HEK293 (cell line): ENCODE measurements around the gene MECR.
A peak's percentile ranks its signal among the peaks of the same experiment; 100 is the strongest.

Experiments used
- CTCF ChIA-PET: fragments of 350-600 bp; formaldehyde crosslinking; extraction: SDS; loops from one replicate; lab custom pipeline; 2021; ENCODE audit warnings: antibody characterized with exemption; lab: Yijun Ruan, JAX
- POLR2A ChIA-PET: fragments of 300-600 bp; formaldehyde crosslinking; extraction: SDS; loops from one replicate; lab custom pipeline; 2020; ENCODE audit warnings: antibody characterized with exemption, inconsistent platforms; lab: Yijun Ruan, JAX
- H3K27ac ChIP-seq: fragments of 200-500 bp; sonication (Bioruptor generic); 2 replicates; pipeline ENCODE4 v1.5.1; 2014; ENCODE audit warnings: low read depth, low read length, control low read depth, inconsistent platforms; ENCODE audit errors: extremely low read depth
- H3K36me3 ChIP-seq, 2 experiments: fragments of 200-500 bp in 1 of 2; sonication (Bioruptor generic) in 1 of 2; 1 replicate in 1 of 2; 2 replicates in 1 of 2; pipeline ENCODE4 v1.5.1; 2014 to 2017; ENCODE audit warnings: inconsistent platforms in 2 of 2, low read length in 2 of 2; ENCODE audit not compliant: control insufficient read depth in 2 of 2, insufficient read depth in 1 of 2
- H3K4me1 ChIP-seq: fragments of 200-500 bp; sonication (Bioruptor generic); 2 replicates; pipeline ENCODE4 v1.5.1; 2014; ENCODE audit warnings: mild to moderate bottlenecking, low read length, inconsistent platforms; ENCODE audit not compliant: control insufficient read depth, insufficient read depth
- H3K4me3 ChIP-seq: 2 replicates; pipeline ENCODE4 v1.5.1; 2011; ENCODE audit warnings: low read depth, mild to moderate bottlenecking, control low read depth, low read length, moderate library complexity
- H3K9me3 ChIP-seq: fragments of 200-500 bp; sonication (Bioruptor generic); 2 replicates; pipeline ENCODE4 v1.5.1; 2014; ENCODE audit warnings: low read depth, low read length, inconsistent platforms; ENCODE audit not compliant: control insufficient read depth, insufficient read depth
- BCL6B ChIP-seq: fragments of 450-650 bp; formaldehyde crosslinking; IDR thresholded peaks from 2 replicates; pipeline ENCODE4 v1.5.1; 2017; ENCODE audit warnings: missing biosample characterization, missing genetic modification characterization
- CTCF ChIP-seq: fragments of 450-650 bp; formaldehyde crosslinking; IDR thresholded peaks from 2 replicates; pipeline ENCODE4 v1.5.1; 2016; ENCODE audit warnings: missing biosample characterization, missing genetic modification characterization
- GLIS1 ChIP-seq: fragments of 450-650 bp; formaldehyde crosslinking; IDR thresholded peaks from 2 replicates; pipeline ENCODE4 v1.5.1; 2016; ENCODE audit warnings: missing biosample characterization, missing genetic modification characterization
- GLIS2 ChIP-seq: fragments of 450-650 bp; formaldehyde crosslinking; IDR thresholded peaks from 2 replicates; pipeline ENCODE4 v1.5.1; 2016; ENCODE audit warnings: missing biosample characterization, missing genetic modification characterization
- HIC1 ChIP-seq: fragments of 450-650 bp; formaldehyde crosslinking; IDR thresholded peaks from 2 replicates; pipeline ENCODE4 v1.5.1; 2016; ENCODE audit warnings: missing biosample characterization, missing genetic modification characterization
- MYNN ChIP-seq: fragments of 450-650 bp; formaldehyde crosslinking; IDR thresholded peaks from 2 replicates; pipeline ENCODE4 v1.5.1; 2016; ENCODE audit warnings: missing biosample characterization, missing genetic modification characterization, borderline replicate concordance
- SP2 ChIP-seq: fragments of 450-650 bp; formaldehyde crosslinking; IDR thresholded peaks from 2 replicates; pipeline ENCODE4 v1.5.1; 2016; ENCODE audit warnings: missing biosample characterization, missing genetic modification characterization
- YY1 ChIP-seq: fragments of 450-650 bp; formaldehyde crosslinking; IDR thresholded peaks from 2 replicates; pipeline ENCODE4 v1.5.1; 2018; ENCODE audit warnings: missing biosample characterization, missing genetic modification characterization
- ZBTB21 ChIP-seq: fragments of 450-650 bp; formaldehyde crosslinking; IDR thresholded peaks from 2 replicates; pipeline ENCODE4 v1.5.1; 2017; ENCODE audit warnings: missing biosample characterization, missing genetic modification characterization
- ZFP69B ChIP-seq: fragments of 450-650 bp; formaldehyde crosslinking; IDR thresholded peaks from 2 replicates; pipeline ENCODE4 v1.5.1; 2016; ENCODE audit warnings: missing biosample characterization, missing genetic modification characterization
- ZNF121 ChIP-seq: fragments of 450-650 bp; formaldehyde crosslinking; IDR thresholded peaks from 2 replicates; pipeline ENCODE4 v1.5.1; 2016; ENCODE audit warnings: missing biosample characterization, missing genetic modification characterization
- ZNF175 ChIP-seq: fragments of 450-650 bp; formaldehyde crosslinking; IDR thresholded peaks from 2 replicates; pipeline ENCODE4 v1.5.1; 2016; ENCODE audit warnings: missing biosample characterization, missing genetic modification characterization
- ZNF266 ChIP-seq: fragments of 450-650 bp; formaldehyde crosslinking; IDR thresholded peaks from 2 replicates; pipeline ENCODE4 v1.5.1; 2016; ENCODE audit warnings: missing biosample characterization, missing genetic modification characterization, low read depth
- ZNF341 ChIP-seq: fragments of 450-650 bp; formaldehyde crosslinking; IDR thresholded peaks from 2 replicates; pipeline ENCODE4; 2016; ENCODE audit warnings: low read depth, missing biosample characterization, missing genetic modification characterization
- ZNF354C ChIP-seq: fragments of 450-650 bp; formaldehyde crosslinking; IDR thresholded peaks from 2 replicates; pipeline ENCODE4 v1.5.1; 2016; ENCODE audit warnings: missing biosample characterization, missing genetic modification characterization, low read depth, borderline replicate concordance
- ZNF391 ChIP-seq: fragments of 450-650 bp; formaldehyde crosslinking; IDR thresholded peaks from 2 replicates; pipeline ENCODE4 v1.5.1; 2016; ENCODE audit warnings: low read depth, missing biosample characterization, missing genetic modification characterization, borderline replicate concordance
- ZNF398 ChIP-seq: fragments of 450-650 bp; formaldehyde crosslinking; IDR thresholded peaks from 2 replicates; pipeline ENCODE4 v1.5.1; 2017; ENCODE audit warnings: missing biosample characterization, missing genetic modification characterization
- ZNF473 ChIP-seq: fragments of 450-650 bp; formaldehyde crosslinking; IDR thresholded peaks from 2 replicates; pipeline ENCODE4 v1.5.1; 2017; ENCODE audit warnings: missing biosample characterization, missing genetic modification characterization
- ZNF48 ChIP-seq: fragments of 450-650 bp; formaldehyde crosslinking; IDR thresholded peaks from 2 replicates; pipeline ENCODE4 v1.5.1; 2016; ENCODE audit warnings: missing biosample characterization, missing genetic modification characterization
- ZNF548 ChIP-seq: fragments of 450-650 bp; formaldehyde crosslinking; IDR thresholded peaks from 2 replicates; pipeline ENCODE4 v1.5.1; 2016; ENCODE audit warnings: missing biosample characterization, missing genetic modification characterization
- ZNF654 ChIP-seq: fragments of 450-650 bp; formaldehyde crosslinking; IDR thresholded peaks from 2 replicates; pipeline ENCODE4 v1.5.1; 2016; ENCODE audit warnings: low read depth, missing biosample characterization, missing genetic modification characterization
- ZNF677 ChIP-seq: fragments of 450-650 bp; IDR thresholded peaks from 2 replicates; pipeline ENCODE4 v1.5.0; 2018; ENCODE audit warnings: missing biosample characterization, mild to moderate bottlenecking, missing genetic modification characterization, moderate library complexity
- ZNF704 ChIP-seq: fragments of 450-650 bp; formaldehyde crosslinking; IDR thresholded peaks from 2 replicates; pipeline ENCODE4 v1.5.1; 2016; ENCODE audit warnings: missing biosample characterization, missing genetic modification characterization
- ZNF830 ChIP-seq: fragments of 450-650 bp; IDR thresholded peaks from 2 replicates; pipeline ENCODE4 v1.5.0; 2018; ENCODE audit warnings: missing biosample characterization, missing genetic modification characterization, low read depth, mild to moderate bottlenecking, moderate library complexity
- ZNF843 ChIP-seq: fragments of 450-650 bp; formaldehyde crosslinking; IDR thresholded peaks from 2 replicates; pipeline ENCODE4 v1.5.1; 2016; ENCODE audit warnings: missing biosample characterization, missing genetic modification characterization
- ZSCAN30 ChIP-seq: fragments of 450-650 bp; IDR thresholded peaks from 2 replicates; pipeline ENCODE4 v1.5.1; 2018; ENCODE audit warnings: missing biosample characterization, mild to moderate bottlenecking, missing genetic modification characterization, moderate library complexity

Gene MECR

GRCh38 chr1:29240400-29240837, 9.7 kb upstream of the MECR start:
- Histone ChIP-seq H3K4me1 (peaks cover 4% of the 10 kb centered on the region; the same call in 1 of the 2 replicates), H3K36me3 (no peaks in the 10 kb centered on the region), H3K27ac (no peak overlapping the region), H3K9me3 (no peaks in the 10 kb centered on the region), H3K4me3 (no peak overlapping the region)
- ChIA-PET CTCF (interaction anchor here (0.6 to 1.5 kb wide), 9 partner anchors 17 to 1476 kb away, joined by 3 to 8 read pairs (median 3); no protein-coding TSS in a partner anchor), POLR2A (interaction anchor here (0.9 kb wide), 1 partner anchor 11 kb away, joined by 4 read pairs; no protein-coding TSS in a partner anchor)
- no peak for TF ChIP-seq ZFP69B
- TF ChIP-seq ZNF704 (tag by site-specific recombination), result no peak
- TF ChIP-seq BCL6B, result peak; percentile 32; the same call in 1 of the 2 replicates
- TF ChIP-seq YY1 (tag by site-specific recombination), result no peak
- no peak for TF ChIP-seq SP2
- no peak for TF ChIP-seq ZNF843
- TF ChIP-seq ZNF473 (tag by site-specific recombination), result no peak
- TF ChIP-seq ZSCAN30, result no peak
- no peak for TF ChIP-seq ZNF830 (tag by site-specific recombination)
- no peak for TF ChIP-seq ZNF121 (tag by site-specific recombination)
- no peak for TF ChIP-seq ZNF341
- TF ChIP-seq HIC1, result no peak
- TF ChIP-seq ZNF677 (tag by site-specific recombination), result no peak
- no peak for TF ChIP-seq ZNF354C (tag by site-specific recombination)
- no peak for TF ChIP-seq ZNF391 (tag by site-specific recombination)
- TF ChIP-seq ZBTB21 (tag by site-specific recombination), result no peak
- no peak for TF ChIP-seq ZNF266 (tag by site-specific recombination)
- no peak for TF ChIP-seq ZNF398 (tag by site-specific recombination)
- TF ChIP-seq ZNF654 (tag by site-specific recombination), result peak; percentile 41; the same call in 1 of the 2 replicates
- no peak for TF ChIP-seq GLIS2 (tag by site-specific recombination)
- no peak for TF ChIP-seq ZNF175 (tag by site-specific recombination)
- TF ChIP-seq MYNN (tag by site-specific recombination), result no peak
- TF ChIP-seq GLIS1, result no peak
- no peak for TF ChIP-seq ZNF548 (tag by site-specific recombination)
- peak; percentile 35; the same call in 1 of the 2 replicates for TF ChIP-seq CTCF (tag by site-specific recombination)
- TF ChIP-seq ZNF48 (tag by site-specific recombination), result no peak
